Measurements from ENCODE around the gene EVX2.

The EVX2 gene

DNA sequence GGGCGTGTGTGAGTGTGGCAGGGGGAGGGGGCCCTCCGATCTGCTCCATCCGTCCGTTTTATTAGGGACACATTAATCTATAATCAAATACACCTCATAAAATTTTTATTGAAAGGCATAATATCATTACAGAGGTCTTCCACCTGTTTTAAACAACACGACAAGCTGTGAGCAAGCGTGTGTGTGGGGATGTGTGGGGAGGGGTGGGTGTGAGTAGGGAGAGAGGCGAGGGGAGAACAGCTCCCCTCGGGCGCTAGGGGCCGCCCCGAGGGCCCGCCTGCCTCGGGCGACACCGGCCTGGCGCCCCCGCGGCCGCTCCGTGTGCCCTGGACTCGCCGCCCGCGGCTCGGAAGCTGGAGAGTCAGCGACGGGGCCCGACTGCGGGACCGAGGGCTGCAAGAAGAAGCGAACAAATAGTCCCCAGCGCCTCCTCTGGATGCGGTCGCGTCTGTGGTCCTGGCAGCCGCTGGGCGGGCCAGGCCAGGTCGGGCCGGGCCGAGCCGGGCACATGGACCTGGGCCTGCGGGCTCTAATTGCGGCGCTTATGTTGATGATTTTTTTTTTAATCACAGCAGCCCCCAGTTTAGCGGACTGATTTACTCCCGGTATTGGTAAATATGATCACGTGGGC lies 38.4 kb upstream of the EVX2 start:
- Histone ChIP-seq H3K14ac (ENCODE audit: low read length) (no peak overlapping the region), H3K9ac (ENCODE audit: low read depth, low read length, poor library complexity) (no peak overlapping the region), H4K8ac (ENCODE audit: low read depth, low read length) (no peak overlapping the region), H3K36me3 (replicated peaks in 1 of 2; ENCODE audit: control insufficient read depth in 2 of 2, insufficient read depth in 2 of 2, low read length in 2 of 2) (no peaks in the 10 kb centered on the region), H3K4me1 (ENCODE audit: control insufficient read depth in 2 of 2, insufficient read depth in 1 of 2, low read depth in 1 of 2, low read length in 2 of 2) (no peaks in the 10 kb centered on the region), H3K9me3 (replicated peaks in 1 of 2; ENCODE audit: control insufficient read depth in 2 of 2, insufficient read depth in 1 of 2, low read depth in 1 of 2, low read length in 2 of 2) (peaks cover 0 to 2% of the 10 kb centered on the region in 2 donors), H3K23ac (ENCODE audit: low read depth, low read length, poor library complexity) (no peak overlapping the region), H4K91ac (ENCODE audit: low read depth, low read length, poor library complexity) (no peak overlapping the region), H2BK12ac (ENCODE audit: low read length) (no peak overlapping the region), H2AK5ac (ENCODE audit: low read depth, low read length) (no peak overlapping the region), H2AFZ (ENCODE audit: low read length) (peak overlapping the region; percentile 95), H3K79me1 (ENCODE audit: low read depth, low read length) (no peaks in the 10 kb centered on the region), H2BK15ac (ENCODE audit: low read length) (no peak overlapping the region), H2BK5ac (ENCODE audit: low read length) (no peak overlapping the region), H3K4me3 (ENCODE audit: low read length in 2 of 2) (peak overlapping the region; percentile 26 to 36), H3K18ac (ENCODE audit: low read length) (no peak overlapping the region), H2BK120ac (ENCODE audit: low read depth, low read length) (no peak overlapping the region), H3K4ac (ENCODE audit: low read length) (no peak overlapping the region), H3K4me2 (ENCODE audit: insufficient read depth, low read length, poor library complexity, severe bottlenecking) (peak overlapping the region; percentile 68), H3K27me3 (ENCODE audit: control insufficient read depth in 3 of 3, insufficient read depth in 3 of 3, low read depth in 1 of 3, low read length in 3 of 3) (peaks cover 64 to 98% (median 95%) of the 10 kb centered on the region in 3 experiments), H3K27ac (replicated peaks; ENCODE audit: low read length) (no peak overlapping the region)
- DNase-seq (ENCODE audit: low spot score), result no peak
- no CpG with 5 or more reads among the region's 47 CpGs for WGBS, 2 donors (ENCODE audit: extremely low coverage in 2 of 2, insufficient read length in 2 of 2, insufficient replicate concordance in 1 of 2)

DNA sequence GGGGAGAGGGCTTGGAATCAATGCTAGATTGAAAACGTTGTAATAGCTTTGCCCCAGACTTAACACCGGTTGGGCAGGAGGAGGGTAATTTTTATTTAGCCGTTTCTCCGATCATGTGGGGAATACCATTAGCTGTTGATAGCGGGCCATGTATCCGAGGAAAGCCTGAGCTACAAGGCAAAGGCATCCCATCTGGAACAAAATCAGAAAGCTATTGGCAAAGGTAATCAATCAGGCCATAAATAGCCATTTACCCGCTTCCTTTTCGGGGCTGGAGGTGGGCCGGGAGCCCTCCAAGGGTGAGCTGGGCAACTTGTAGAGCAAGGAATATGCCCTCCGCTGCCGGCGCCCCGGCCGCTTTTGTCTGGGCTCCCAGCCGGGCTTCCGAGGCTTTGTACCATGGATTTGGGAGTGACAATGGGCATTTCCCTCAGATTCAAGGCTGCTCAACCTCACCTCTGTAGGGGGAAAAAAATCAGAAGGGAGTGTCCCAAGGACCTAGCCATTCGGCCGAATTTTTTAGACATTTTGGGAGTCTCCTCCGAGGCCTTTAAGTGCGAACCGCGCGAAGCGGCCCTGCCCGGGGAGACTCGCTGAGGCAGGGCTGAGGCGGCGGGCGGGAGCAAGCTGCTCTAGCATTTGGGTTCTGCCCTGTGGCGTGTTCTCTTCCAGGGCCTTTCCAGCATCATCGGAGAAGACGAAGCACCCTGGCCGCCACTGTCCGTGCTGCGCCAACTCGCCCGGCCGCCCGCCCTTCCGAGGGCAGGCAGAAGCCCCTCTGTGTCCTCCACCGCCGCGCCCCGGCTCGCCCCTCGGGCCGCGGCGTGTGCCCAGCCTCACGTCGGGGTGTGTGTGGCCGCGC lies 37.7 kb upstream of the EVX2 start:
- DNase-seq (ENCODE audit: low spot score), result no peak
- Histone ChIP-seq H3K4me2 (ENCODE audit: insufficient read depth, low read length, poor library complexity, severe bottlenecking) (no peak overlapping the region), H3K79me1 (ENCODE audit: low read depth, low read length) (no peaks in the 10 kb centered on the region), H2AK5ac (ENCODE audit: low read depth, low read length) (no peak overlapping the region), H2BK12ac (ENCODE audit: low read length) (no peak overlapping the region), H3K18ac (ENCODE audit: low read length) (no peak overlapping the region), H2BK120ac (ENCODE audit: low read depth, low read length) (no peak overlapping the region), H3K4me1 (ENCODE audit: control insufficient read depth in 2 of 2, insufficient read depth in 1 of 2, low read depth in 1 of 2, low read length in 2 of 2) (no peaks in the 10 kb centered on the region), H3K9ac (ENCODE audit: low read depth, low read length, poor library complexity) (no peak overlapping the region), H2BK5ac (ENCODE audit: low read length) (no peak overlapping the region), H3K9me3 (replicated peaks in 1 of 2; ENCODE audit: control insufficient read depth in 2 of 2, insufficient read depth in 1 of 2, low read depth in 1 of 2, low read length in 2 of 2) (peaks cover 5 to 7% of the 10 kb centered on the region in 2 donors), H3K27ac (replicated peaks; ENCODE audit: low read length) (no peak overlapping the region), H3K14ac (ENCODE audit: low read length) (no peak overlapping the region), H3K36me3 (replicated peaks in 1 of 2; ENCODE audit: control insufficient read depth in 2 of 2, insufficient read depth in 2 of 2, low read length in 2 of 2) (no peaks in the 10 kb centered on the region), H3K4me3 (ENCODE audit: low read length in 2 of 2) (no peak overlapping the region), H4K91ac (ENCODE audit: low read depth, low read length, poor library complexity) (no peak overlapping the region), H3K27me3 (ENCODE audit: control insufficient read depth in 3 of 3, insufficient read depth in 3 of 3, low read depth in 1 of 3, low read length in 3 of 3) (peaks cover 67 to 99% (median 97%) of the 10 kb centered on the region in 3 experiments), H3K23ac (ENCODE audit: low read depth, low read length, poor library complexity) (no peak overlapping the region), H2BK15ac (ENCODE audit: low read length) (no peak overlapping the region), H2AFZ (ENCODE audit: low read length) (peak overlapping the region; percentile 95), H3K4ac (ENCODE audit: low read length) (no peak overlapping the region), H4K8ac (ENCODE audit: low read depth, low read length) (no peak overlapping the region)
- no CpG with 5 or more reads among the region's 53 CpGs for WGBS, 2 donors (ENCODE audit: extremely low coverage in 2 of 2, insufficient read length in 2 of 2, insufficient replicate concordance in 1 of 2)

DNA sequence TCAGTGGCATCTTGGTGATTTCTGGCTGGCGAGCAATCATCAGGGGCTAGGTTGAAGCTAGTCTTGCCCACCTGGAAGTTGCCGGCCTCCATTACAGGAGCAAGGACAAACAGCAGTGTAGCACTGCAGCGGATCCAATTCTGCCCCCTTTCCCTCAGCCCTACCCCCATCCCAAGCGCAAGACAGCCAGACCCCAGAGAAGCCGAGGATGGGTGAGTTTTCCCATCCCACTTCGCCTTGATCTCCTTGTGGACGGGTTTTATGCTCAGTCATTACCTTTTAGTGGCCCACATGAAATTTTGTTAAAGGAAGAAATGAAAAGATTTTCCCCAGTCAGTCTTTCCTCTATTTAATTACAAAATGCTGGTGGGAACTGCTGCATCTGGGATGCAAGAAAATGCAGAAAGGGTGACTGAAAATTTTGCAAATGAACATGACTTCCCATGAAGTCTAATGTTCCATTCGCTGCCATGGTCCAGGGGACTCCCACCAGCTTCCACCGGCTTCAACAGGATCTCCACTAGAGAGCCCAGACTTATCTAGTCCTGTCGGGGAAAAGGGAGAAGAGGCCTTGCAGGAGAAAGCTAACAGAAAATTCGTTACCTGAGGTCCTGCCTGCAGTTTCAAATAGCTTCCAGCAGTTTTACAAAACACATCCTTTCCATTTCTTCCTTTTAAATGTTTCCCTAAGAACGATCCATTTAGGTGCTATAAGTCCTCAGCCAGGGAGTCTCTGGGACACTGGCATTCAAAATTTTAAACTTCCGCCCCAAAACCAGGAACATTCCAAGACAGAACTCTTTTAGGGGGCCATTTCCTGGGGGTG lies 36.8 kb upstream of the EVX2 start:
- no peaks in the 10 kb centered on the region for H3K79me1 ChIP-seq (ENCODE audit: low read depth, low read length)
- H3K27ac ChIP-seq (replicated peaks; ENCODE audit: low read length), result no peak overlapping the region
- no peak overlapping the region for H2BK15ac ChIP-seq (ENCODE audit: low read length)
- no peak overlapping the region for H3K9ac ChIP-seq (ENCODE audit: low read depth, low read length, poor library complexity)
- no peak overlapping the region for H2BK120ac ChIP-seq (ENCODE audit: low read depth, low read length)
- H3K4me1 ChIP-seq (ENCODE audit: control insufficient read depth in 2 of 2, insufficient read depth in 1 of 2, low read depth in 1 of 2, low read length in 2 of 2), result no peaks in the 10 kb centered on the region
- no peak overlapping the region for H3K18ac ChIP-seq (ENCODE audit: low read length)
- WGBS, 2 donors (ENCODE audit: extremely low coverage in 2 of 2, insufficient read length in 2 of 2, insufficient replicate concordance in 1 of 2), result no CpG with 5 or more reads among the region's 13 CpGs
- H3K14ac ChIP-seq (ENCODE audit: low read length), result no peak overlapping the region
- no peak overlapping the region for H2BK5ac ChIP-seq (ENCODE audit: low read length)
- H2AFZ ChIP-seq (ENCODE audit: low read length), result no peak overlapping the region
- no peak for DNase-seq (ENCODE audit: low spot score)
- no peak overlapping the region for H3K23ac ChIP-seq (ENCODE audit: low read depth, low read length, poor library complexity)
- no peak overlapping the region for H3K4me3 ChIP-seq (ENCODE audit: low read length in 2 of 2)
- no peak overlapping the region for H4K8ac ChIP-seq (ENCODE audit: low read depth, low read length)
- H2BK12ac ChIP-seq (ENCODE audit: low read length), result no peak overlapping the region
- no peaks in the 10 kb centered on the region for H3K36me3 ChIP-seq (replicated peaks in 1 of 2; ENCODE audit: control insufficient read depth in 2 of 2, insufficient read depth in 2 of 2, low read length in 2 of 2)
- H3K4ac ChIP-seq (ENCODE audit: low read length), result no peak overlapping the region
- peaks cover 73 to 99% (median 99%) of the 10 kb centered on the region in 3 experiments for H3K27me3 ChIP-seq (ENCODE audit: control insufficient read depth in 3 of 3, insufficient read depth in 3 of 3, low read depth in 1 of 3, low read length in 3 of 3)
- H3K9me3 ChIP-seq (replicated peaks in 1 of 2; ENCODE audit: control insufficient read depth in 2 of 2, insufficient read depth in 1 of 2, low read depth in 1 of 2, low read length in 2 of 2), result peaks cover 5 to 7% of the 10 kb centered on the region in 2 donors
- H2AK5ac ChIP-seq (ENCODE audit: low read depth, low read length), result no peak overlapping the region
- no peak overlapping the region for H4K91ac ChIP-seq (ENCODE audit: low read depth, low read length, poor library complexity)
- H3K4me2 ChIP-seq (ENCODE audit: insufficient read depth, low read length, poor library complexity, severe bottlenecking), result no peak overlapping the region
